NCI-H748 treated with DMSO at 0.1 percent for 48 hours (cell line): Measurements from ENCODE around the gene C15orf62.

Experiments
- DNase-seq: peaks from one replicate; lab custom pipeline; 2025; lab: John Stamatoyannopoulos, UW

C15orf62 gene

DNA sequence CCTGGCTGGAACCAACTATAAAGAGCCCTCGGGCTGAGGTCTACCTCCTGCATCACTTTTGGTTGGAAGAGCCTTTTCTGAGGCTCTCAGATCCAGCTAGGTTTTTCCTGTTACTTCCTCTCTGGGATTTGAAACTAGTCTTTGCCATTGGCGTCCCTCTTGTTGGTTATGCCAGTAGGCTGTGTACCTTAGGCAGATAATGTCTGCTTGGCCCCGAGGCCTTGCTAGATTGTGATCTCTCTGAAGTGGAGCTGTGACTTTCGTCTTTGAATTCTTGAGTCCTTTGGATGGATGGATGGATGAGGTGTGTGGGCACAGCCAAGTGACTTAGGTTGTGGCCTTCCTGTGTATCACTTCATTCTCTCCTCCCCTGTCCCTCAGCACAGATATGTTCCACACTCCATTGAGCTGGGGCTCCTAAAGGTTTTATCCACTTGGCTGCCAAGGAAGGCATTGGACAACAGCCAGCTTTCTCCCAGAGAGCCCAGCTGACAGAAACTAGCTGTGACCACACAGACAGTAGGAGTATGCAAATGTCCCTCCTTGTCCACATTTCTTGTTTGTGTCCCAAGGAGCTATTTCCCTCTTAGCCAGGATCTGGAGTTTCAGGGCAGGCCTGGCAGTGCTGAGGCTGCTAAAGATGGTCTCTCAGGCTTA is 45.4 kb downstream of the C15orf62 start:
- DNase-seq: no peak

DNA sequence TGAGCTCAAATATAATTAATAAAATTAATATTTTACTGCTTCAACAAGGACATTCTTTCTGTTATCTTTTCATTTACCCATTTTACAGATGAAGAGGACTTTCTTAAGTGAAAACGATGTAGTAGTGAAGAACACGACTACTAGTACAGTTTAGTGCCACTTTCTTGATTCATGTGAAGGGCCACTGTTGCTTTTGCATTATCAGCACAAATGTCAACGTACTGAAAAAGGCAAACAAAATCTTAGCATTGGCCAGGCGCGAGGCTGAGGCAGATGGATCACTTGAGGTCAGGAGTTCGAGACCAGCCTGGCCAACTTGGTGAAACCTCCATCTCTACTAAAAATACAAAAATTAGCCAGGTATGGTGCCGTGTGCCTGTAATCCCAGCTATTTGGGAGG is 49.3 kb downstream of the C15orf62 start:
- no peak for DNase-seq

GRCh38 chr15:40821195-40821594 is 51.4 kb downstream of the C15orf62 start:
- DNase-seq: no peak
